Activated CD8-positive, alpha-beta memory T cell treated with anti-CD3 and anti-CD28 coated beads for 36 hours (primary cell): ENCODE data around the gene DNAJB13. TPM values are rescaled to one million over a fixed set of nuclear protein-coding genes. Genes with fewer than 3 reads are reported as not detected.

Source experiments
- CTCF ChIA-PET: fragments of 350-600 bp; sonication (Branson Sonifier 250); formaldehyde crosslinking; loops from one replicate; lab custom pipeline; 2021; ENCODE audit warnings: antibody characterized with exemption; lab: Charles Lee
- POLR2A ChIA-PET: fragments of 350-600 bp; sonication (Branson Sonifier 250); formaldehyde crosslinking; loops from one replicate; lab custom pipeline; 2021; ENCODE audit warnings: antibody characterized with exemption; lab: Charles Lee
- total RNA-seq, 2 experiments: library from RNA; stranded (reverse); gene quantifications; one replicate each; pipeline ENCODE4 v1.2.3, GENCODE V29; 2021

The DNAJB13 gene
- total RNA-seq, 2 experiments from 2014 or later = 0.40 TPM; not detected in 1

DNA sequence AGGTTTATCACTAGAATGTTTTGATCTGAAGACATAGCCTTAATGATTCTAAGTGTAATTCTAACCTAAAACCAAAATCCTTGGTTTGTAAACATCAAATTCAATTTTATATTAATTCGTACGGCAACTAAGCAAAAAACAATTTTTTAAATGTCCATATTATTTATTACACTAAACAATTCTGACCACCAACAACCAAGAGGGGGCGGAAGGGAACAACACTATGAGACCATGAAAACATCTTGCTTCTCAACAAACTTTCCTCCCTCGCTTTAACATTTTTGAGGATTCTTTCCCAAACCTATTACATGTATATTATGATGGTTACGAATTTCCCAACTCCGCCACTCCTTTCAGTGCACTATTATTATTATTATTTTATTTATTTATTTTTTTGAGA lies 38.3 kb downstream of the DNAJB13 start:
- ChIA-PET CTCF (no interaction called here), POLR2A (no interaction called here)

DNA sequence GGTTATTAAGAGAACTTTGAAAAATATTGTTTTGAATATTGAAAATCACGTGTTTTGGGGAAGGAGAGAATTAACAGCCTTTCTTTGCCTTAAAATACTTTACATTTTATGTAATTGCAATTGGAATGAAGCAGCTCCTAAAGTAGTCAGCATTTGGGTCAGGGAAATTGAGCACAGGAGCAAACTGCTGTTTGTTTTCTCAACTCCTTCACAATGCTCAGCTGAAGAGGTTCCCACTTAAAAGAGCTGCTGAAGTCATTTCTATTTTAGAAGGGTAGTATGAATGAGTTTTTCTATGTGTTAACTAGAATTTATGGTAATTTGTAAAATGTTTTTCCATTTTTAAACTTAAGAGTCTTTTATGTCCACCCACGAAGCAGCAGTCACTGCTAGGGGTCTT lies 39.9 kb downstream of the DNAJB13 start:
- POLR2A ChIA-PET = interaction anchor here (1.5 kb wide), 1 partner anchor 10 kb away, joined by 3 read pairs; no protein-coding TSS in a partner anchor
- CTCF ChIA-PET = interaction anchor here (1.1 to 1.8 kb wide), 3 partner anchors 11 to 179 kb away, joined by 3 to 4 read pairs (median 3); no protein-coding TSS in a partner anchor

DNA sequence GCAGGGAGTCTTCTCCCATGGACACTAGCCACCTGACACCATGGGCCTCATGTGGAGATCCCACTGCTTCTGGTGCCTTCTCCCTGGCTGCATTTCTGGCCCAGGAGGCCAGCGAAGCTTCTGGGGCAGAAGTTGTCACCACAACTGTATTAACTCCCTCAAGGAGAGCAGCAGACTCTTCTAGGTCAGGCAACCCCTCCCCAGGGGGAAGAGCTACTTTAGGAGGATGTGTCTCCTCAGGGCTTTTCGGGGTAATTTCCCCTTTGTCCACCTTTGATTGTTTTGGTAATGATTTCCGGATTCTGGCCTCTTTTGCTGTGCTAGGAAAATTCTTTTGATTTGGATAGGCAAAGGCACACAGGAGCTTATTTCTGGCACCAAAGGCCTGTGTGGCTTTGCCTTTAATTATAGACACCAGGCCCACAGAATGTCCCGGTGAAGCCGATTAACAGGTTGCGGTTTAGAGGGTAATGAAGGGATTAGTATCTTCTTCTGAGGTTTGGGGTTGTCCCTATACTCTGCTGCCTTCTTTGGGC lies 40.7 kb downstream of the DNAJB13 start:
- CTCF ChIA-PET = interaction anchor here (1.1 to 1.8 kb wide), 3 partner anchors 11 to 55 kb away, joined by 3 to 4 read pairs (median 3); no protein-coding TSS in a partner anchor
- POLR2A ChIA-PET = interaction anchor here (1.5 kb wide), 1 partner anchor 11 kb away, joined by 3 read pairs; no protein-coding TSS in a partner anchor

DNA sequence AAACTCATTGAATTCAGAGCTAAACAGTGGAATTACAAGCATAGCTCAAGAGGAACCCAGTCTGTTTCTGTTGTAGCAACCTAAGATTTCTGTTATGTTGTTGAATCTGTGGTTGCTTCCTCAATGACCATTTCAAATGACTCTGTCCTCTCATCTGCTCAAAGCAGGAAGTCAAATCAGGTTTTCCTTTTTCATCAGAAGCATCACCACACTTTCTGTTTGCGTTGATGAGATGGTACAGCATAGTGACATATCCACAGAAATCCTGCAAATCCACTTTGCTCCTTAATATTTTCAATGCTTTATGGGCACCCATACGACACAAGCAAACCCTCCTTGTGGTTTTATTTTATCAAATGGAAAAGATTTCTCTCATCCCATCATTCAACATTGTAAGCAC lies 44.4 kb downstream of the DNAJB13 start:
- ChIA-PET CTCF (interaction anchor here (0.6 to 2.1 kb wide), 4 partner anchors 10 to 27 kb away, joined by 3 to 9 read pairs (median 4); no protein-coding TSS in a partner anchor), POLR2A (interaction anchor here (0.5 to 2.5 kb wide), 7 partner anchors 11 to 155 kb away, joined by 3 to 15 read pairs (median 6); partner anchors contain the start of gene UCP2)

DNA sequence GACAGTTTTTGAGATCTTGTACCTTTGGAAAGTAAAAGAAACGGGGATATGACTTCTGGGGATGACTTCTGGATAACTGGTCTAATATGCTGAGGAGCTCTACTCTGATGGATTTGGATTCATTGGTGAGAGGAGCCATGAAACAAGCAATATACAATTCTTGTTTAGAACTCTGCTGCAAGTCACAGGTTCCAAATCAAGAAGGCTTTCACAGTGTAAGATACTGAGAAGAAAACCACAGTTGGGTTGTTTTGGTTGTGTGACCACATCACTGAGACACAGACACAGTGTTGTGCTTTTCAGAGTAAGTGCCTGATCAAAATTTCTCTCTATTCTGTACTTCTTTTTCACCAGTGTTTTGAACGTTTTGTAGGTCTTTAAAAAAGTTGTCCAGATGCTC lies 44.9 kb downstream of the DNAJB13 start:
- ChIA-PET POLR2A (interaction anchor here (0.5 to 2.5 kb wide), 7 partner anchors 12 to 155 kb away, joined by 3 to 15 read pairs (median 6); partner anchors contain the start of gene UCP2), CTCF (interaction anchor here (1.0 to 2.1 kb wide), 2 partner anchors 12 to 16 kb away, joined by 4 to 9 read pairs; no protein-coding TSS in a partner anchor)

DNA sequence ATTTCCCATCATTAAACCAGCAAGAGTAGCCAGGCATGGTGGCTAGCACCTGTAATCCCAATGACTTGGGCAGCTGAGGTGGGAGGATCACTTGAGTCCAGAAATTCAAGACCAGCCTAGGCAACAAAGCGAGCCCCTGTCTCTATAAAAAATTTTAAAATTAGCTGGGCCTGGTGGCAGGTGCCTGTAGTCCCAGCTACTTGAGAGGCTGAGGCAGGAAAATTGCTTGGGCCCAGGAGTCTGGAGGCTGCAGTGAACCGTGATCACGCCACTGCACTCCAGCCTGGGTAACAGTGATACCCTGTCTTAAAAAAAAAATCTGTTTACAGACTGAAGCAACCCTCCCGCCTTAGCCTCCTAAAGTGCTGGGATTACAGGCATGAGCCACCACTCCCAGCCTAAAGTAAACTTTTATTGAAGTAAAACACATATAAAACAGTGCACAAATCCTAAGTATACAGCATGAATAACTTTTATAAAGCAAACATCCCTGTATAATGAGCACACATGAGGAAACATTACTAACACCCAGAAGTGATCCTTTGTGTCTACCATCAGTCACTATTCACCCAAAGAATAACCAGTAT lies 45.4 kb downstream of the DNAJB13 start:
- ChIA-PET CTCF (no interaction called here), POLR2A (interaction anchor here (0.7 to 2.5 kb wide), 4 partner anchors 12 to 210 kb away, joined by 3 to 13 read pairs (median 6); no protein-coding TSS in a partner anchor)

DNA sequence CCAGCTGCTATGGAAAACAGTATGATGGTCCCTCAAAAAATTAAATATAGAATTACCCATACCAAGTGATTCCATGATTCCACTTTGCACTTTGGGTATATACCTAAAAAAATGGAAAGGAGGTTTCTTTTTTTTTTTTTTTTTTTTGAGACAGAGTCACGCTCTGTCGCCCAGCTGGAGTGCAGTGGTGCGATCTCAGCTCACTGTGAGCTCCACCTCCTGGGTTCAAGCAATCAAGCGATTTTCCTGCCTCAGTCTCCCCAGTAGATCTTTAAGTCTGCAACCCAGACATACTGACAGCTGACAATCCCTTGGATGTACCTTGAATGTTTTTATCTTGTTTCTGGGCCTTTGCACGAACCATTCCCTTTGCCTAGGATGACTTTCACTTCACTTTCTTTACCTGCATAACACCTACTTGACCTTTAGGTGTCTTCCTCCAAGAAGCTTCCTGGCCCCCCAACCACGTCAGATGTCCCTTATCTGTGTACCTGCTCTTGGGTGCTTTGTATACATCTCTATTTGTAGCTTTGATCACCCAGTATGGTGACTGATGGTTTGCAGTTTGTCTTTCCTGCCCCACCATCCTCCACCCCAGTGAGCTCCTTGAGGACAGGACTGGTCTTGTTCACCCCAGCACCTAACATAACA lies 46.4 kb downstream of the DNAJB13 start:
- POLR2A ChIA-PET = interaction anchor here (0.6 to 0.7 kb wide), 2 partner anchors 77 to 209 kb away, joined by 3 read pairs; no protein-coding TSS in a partner anchor
- CTCF ChIA-PET = no interaction called here

DNA sequence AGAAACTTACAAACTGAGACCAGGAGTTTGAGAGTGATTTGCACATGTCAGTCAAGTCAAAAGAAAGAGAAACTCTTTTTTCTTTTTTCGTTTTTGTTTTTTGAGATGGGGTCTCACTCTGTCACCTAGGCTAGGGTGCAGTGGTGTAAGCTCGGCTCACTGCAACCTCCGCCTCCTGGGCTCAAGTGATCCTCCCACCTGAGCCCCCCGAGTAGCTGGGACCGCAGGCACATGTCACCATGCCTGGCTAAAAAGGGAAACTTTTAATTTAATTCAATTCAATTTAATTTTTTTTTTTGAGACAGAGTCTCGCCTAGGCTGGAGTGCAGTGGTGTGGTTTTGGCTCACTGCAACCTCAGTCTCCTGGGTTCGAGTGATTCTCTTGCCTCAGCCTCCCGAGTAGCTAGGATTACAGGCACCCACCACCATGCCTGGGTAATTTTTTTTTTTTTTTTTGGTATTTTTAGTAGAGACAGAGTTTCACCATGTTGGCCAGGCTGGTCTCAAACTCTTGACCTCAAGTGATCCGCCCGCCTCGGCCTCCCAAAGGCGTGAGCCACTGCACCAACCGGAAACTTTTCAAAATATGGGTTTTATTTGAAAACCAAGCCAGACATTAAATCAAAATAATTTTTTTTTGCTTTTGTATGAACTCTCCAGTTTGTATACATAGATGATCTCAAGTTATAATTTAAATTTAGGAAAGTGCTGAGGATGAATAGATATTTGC lies 48.2 kb downstream of the DNAJB13 start:
- POLR2A ChIA-PET = no interaction called here
- CTCF ChIA-PET = interaction anchor here (1.6 kb wide), 1 partner anchor 13 kb away, joined by 6 read pairs; no protein-coding TSS in a partner anchor

DNA sequence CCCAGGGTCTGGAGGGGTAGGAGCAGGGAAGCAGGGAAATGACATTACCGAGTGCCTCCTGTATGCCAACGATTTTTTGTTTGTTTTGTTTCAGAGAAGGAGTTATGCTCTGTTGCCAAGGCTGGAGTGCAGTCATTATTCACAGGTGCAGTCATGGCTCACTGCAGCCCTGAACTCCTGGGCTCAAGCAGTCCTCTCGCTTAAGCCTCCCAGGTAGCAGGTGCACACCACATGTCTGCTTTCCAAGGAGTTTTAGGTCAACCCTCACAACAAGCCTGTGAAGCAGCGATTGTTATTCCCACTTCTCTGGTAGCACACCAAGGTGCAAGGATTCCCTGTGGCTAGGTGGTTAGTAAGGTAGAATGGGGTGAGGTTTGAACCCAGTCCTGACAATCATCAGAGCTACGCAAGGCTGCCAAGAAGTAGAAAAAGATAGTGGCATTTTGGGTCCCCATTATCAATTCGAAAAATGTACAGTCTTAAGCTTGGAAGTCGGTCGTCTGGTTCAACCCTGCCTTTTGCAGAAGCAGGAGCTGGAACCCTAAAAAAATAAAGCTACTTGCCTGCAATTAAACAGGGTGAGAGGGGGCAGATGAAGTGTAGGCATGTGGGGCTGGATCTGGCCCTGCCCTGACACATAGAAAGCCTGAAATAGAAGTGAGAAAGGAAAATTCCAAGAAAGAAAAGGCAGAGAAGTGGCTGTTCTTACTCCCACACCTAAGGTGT lies 48.9 kb downstream of the DNAJB13 start:
- ChIA-PET CTCF (interaction anchor here (1.6 to 1.7 kb wide), 2 partner anchors 12 to 20 kb away, joined by 5 to 6 read pairs; no protein-coding TSS in a partner anchor), POLR2A (interaction anchor here (0.6 kb wide), 1 partner anchor 12 kb away, joined by 6 read pairs; no protein-coding TSS in a partner anchor)

DNA sequence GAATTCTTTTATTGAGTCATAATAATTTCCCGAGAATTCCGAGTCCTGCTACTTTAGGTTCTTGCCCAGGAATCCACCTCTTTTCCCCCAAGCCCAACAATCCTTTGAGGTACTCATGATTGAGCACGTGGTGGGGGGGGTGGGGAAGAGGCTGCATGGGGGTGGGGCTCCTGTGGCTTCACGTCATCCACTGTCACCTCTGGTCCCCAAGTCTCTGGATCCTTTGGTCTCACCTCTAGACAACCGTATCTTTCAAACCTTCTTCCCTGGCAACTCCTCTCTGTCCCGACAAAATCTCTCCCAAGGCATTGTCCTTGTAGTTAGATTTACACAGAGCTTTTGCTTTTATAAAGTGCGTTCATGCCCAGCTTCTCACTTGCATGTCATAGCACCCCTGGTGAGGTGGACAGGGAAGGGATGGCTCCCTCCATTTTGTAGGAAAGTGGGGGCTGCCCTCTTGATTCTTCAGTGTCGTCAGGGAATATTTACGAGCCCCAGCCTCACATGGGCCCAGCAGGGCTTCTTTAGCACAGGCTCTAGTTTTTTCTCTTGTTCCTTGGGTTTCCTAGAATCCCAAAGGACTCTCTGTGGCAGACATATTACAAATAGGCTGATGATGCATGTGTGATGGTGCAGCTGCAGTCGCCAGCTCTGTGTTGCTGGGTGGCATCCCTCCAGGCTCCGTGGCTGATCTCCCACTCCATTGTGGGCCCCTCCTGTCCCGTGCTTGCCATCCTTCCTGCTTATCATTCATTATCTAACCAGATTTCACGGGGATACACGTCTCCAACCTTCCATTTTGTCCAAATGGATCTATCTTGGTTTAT lies 49.7 kb downstream of the DNAJB13 start:
- POLR2A ChIA-PET = interaction anchor here (0.6 kb wide), 1 partner anchor 11 kb away, joined by 6 read pairs; no protein-coding TSS in a partner anchor
- CTCF ChIA-PET = interaction anchor here (1.6 to 1.7 kb wide), 2 partner anchors 11 to 20 kb away, joined by 5 to 6 read pairs; no protein-coding TSS in a partner anchor

DNA sequence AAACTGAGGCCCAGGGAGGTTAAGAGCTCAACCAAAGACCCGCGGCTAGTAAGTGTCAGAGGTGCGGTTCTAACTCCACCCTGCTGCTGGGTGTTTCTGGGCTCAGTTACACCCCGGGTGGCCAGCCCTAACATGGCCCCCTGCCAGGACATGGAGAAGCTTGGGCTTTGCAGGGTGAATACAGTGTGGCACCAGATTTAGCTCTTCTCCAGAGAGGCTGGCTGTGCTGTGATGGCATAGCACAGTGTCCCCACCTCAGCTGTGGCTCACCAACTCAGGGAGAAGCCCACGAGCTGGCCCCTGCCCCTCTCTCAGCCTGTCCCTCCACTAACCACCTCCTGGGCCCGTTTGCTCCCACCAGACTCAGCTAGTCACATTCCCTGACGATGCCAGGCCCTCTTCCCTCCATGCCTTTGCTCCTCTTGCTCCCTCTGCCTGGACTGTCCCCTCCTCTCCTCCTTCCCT lies 51.0 kb downstream of the DNAJB13 start:
- ChIA-PET POLR2A (no interaction called here), CTCF (interaction anchor here (0.6 to 2.1 kb wide), 2 partner anchors 9 to 215 kb away, joined by 3 to 8 read pairs; no protein-coding TSS in a partner anchor)

DNA sequence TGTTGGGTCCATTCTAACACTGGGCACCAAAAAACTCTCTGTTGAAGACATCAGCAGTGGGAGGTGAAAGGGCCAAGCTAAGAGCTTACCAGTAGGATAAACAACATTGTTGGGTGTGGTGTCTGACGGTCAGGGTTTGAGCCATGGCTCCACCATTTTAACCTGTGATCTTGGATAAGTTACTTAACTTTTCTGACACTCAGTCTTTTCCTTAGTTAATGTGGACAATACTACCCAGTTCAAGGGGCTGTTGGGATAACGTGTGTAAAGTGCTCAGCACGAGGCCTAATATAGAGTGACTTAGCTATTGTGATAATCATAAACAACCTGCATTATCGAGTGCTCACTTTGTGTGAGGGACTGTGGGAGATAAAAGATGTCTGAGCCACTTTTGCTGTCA lies 52.0 kb downstream of the DNAJB13 start:
- ChIA-PET POLR2A (no interaction called here), CTCF (interaction anchor here (0.7 to 2.1 kb wide), 2 partner anchors 8 to 926 kb away, joined by 3 to 8 read pairs; no protein-coding TSS in a partner anchor)

DNA sequence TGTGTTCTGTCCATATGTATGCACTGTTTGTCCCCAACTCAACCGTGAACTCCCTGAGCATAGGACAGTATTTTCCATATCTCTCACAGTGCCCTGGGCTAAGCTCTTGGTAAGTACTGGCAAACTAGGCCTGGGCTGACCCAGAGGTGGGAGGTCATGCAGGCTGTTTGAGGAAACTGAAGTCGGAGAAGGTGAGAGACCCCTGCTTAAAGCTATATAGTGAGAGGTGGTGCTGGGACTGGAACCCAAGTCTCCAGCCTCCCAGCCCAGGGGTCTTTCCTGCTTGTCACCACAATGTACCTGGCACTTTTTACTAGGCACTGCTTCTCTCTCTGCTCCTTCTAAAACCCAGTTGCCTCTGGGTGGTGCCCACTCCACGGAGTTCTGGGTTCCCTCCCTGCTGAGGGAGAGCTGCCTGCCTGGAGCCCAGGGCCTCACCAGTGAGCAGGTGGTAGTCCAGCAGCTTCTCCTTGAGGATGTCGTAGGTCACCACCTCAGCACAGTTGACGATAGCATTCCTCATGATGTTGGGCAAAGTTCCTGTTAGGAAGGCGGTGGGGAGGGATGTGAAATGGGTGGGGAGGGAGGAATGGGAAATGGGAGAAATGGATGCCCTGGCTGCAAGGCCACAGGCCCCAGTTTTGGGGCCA lies 53.3 kb downstream of the DNAJB13 start:
- CTCF ChIA-PET = interaction anchor here (0.8 to 1.3 kb wide), 6 partner anchors 15 to 40 kb away, joined by 3 to 6 read pairs (median 3); partner anchors contain the start of gene UCP2
- POLR2A ChIA-PET = interaction anchor here (0.6 to 2.4 kb wide), 2 partner anchors 32 to 165 kb away, joined by 3 to 7 read pairs; no protein-coding TSS in a partner anchor

DNA sequence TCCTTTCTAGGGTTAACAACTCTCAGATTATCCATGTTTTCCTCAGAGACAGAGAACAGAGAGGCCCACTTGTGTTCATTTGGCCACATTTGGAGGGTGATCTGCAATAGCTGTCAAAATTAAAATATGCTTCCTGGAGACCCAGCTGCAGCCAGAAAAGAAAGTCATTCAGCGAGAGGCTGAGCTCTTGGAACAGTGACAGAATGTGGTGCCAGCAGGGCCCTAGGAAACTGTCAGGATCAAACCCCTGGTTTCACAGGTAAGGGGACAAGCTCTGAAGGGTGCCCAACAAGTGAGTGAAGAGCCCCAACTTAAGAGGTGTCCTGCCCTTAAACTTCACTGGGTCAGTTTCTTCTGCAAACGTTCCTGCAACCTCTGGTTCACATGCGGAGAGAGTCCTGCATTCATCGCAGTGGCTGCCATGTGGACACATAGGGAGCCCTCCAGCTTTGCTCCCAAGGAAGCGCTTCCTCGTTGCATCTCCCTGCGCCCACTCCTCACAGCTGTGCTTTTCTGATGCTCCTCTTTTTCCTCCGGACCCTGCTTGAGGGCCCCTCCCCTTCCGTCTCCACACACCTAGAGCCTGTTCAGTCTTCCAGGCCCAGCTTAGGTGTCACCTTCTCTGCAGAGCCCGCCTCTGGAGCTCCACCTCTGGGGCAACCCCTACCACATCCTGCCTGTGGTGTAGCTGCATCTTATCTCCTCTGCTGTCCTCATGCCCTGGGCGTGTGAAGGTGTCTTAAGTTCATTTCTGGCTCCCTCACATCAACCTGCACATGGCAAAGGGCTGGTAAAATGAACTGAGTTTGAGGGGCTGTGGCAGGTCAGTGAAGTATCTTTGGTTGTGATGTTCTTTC lies 54.2 kb downstream of the DNAJB13 start:
- ChIA-PET CTCF (interaction anchor here (0.8 to 1.3 kb wide), 8 partner anchors 10 to 41 kb away, joined by 3 to 6 read pairs (median 3); partner anchors contain the start of gene UCP2), POLR2A (interaction anchor here (0.7 to 2.4 kb wide), 3 partner anchors 23 to 33 kb away, joined by 3 to 7 read pairs (median 5); no protein-coding TSS in a partner anchor)
